PC-9 (cell line): ENCODE data around the gene FGF14.

Source experiments
- CTCF ChIP-seq: fragments of 200-600 bp; sonication (generic); conservative IDR thresholded peaks from 2 replicates; pipeline ENCODE4 v1.6.1; 2017; ENCODE audit warnings: mixed run types, antibody characterized with exemption, mild to moderate bottlenecking, moderate library complexity
- EZH2 ChIP-seq: fragments of 200-600 bp; sonication (generic); IDR thresholded peaks from 2 replicates; pipeline ENCODE4 v1.8.0; 2017; ENCODE audit warnings: antibody characterized with exemption, low read depth

GRCh38 chr13:101698400-101698799 is 703.4 kb downstream of the FGF14 start:
- TF ChIP-seq CTCF (no peak), EZH2 (no peak)
